Activated T-cell treated with anti-CD3 and anti-CD28 coated beads for 24 hours (primary cell): Measurements from ENCODE around the gene LRRTM4.

Experiments used
- DNase-seq: peaks from one replicate; pipeline ENCODE4 v3.0.0-alpha.2; 2020; ENCODE audit warnings: low read depth

Gene LRRTM4

DNA sequence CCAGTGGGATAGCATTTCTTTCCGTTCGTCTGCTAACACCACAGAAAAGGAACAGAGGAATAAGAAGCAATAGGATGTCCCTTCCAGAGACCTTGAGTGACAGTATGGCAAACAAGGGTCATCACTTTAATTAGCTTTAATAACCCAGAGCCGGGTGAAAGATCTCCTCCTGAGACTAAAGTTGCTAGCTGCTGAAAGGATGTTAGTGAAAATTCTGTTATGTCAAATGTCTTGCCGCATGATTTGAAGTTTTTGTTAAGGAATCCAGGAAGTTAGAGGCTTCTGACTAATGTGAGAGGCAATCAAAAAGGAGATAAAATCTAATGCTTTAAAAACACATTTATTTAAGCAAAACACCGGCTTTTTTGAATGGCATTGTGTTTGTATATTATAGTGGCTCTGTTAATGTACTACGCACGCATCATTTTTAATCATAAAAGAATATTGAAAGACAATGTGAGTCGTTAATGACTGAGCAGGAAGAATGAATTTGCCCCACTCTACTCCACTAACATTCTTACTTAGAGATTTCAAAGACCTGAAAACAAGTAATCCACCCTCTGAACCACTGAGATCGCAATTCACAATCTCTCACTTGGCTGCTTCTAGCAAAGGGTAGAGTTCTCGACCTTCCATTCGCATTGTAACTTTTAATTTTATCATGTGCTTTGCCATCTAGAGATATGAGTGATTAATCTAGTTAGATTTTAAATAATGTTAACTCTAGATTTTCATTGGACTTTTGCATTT, 536.6 kb downstream of the LRRTM4 start:
- DNase-seq, result no peak

DNA sequence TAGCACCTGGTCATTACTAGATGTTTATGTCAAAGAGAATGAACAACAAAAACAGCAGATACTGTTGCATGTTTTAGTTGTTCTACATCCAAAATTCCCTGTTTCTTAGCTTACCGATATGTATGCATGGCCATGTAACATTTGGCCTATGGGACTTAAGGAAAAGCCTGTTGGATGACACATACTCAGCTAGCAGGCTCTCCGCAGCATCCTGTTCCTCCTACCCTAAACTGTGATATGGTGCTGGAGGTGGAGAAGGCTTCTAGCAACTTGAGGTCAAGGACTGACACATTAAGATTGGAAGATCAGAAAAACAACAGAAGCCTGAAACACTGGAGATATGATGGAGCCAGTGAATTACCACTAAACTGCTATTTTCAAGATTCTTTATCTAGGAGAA, 537.8 kb downstream of the LRRTM4 start:
- DNase-seq, result no peak

DNA sequence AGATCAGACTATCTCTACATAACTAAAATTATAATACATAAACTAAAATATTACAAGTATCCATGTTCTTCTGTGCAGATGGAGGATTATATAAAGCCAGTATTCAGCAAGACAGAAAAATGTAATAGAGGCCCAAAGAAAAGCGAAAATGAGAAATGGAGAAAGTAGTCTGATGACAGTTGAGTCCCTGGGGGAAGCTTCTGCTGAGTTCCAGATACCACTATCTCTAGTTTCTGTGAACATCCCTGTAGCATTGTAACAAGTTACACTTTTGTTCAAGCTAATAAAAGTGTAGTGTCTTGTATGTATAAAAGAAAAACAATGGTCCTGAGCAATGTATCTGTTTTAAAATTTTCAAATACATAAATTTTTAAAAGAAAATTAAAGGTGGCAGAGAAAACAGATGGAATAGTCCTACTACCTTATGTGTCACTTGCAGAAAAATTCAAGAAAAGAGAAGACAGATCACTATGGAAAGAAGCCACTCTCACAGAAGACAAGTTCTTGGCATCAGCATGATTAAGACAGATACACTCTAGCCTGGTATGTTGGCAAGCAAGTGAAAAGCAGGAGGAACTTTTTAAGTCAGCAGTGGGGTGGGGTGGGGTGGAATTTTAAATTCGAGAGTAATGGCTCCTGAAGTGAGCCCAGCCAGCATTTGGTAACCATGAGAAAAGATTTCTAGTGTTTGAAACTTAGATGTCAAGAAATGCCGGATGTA, 541.9 kb downstream of the LRRTM4 start:
- DNase-seq, result no peak

DNA sequence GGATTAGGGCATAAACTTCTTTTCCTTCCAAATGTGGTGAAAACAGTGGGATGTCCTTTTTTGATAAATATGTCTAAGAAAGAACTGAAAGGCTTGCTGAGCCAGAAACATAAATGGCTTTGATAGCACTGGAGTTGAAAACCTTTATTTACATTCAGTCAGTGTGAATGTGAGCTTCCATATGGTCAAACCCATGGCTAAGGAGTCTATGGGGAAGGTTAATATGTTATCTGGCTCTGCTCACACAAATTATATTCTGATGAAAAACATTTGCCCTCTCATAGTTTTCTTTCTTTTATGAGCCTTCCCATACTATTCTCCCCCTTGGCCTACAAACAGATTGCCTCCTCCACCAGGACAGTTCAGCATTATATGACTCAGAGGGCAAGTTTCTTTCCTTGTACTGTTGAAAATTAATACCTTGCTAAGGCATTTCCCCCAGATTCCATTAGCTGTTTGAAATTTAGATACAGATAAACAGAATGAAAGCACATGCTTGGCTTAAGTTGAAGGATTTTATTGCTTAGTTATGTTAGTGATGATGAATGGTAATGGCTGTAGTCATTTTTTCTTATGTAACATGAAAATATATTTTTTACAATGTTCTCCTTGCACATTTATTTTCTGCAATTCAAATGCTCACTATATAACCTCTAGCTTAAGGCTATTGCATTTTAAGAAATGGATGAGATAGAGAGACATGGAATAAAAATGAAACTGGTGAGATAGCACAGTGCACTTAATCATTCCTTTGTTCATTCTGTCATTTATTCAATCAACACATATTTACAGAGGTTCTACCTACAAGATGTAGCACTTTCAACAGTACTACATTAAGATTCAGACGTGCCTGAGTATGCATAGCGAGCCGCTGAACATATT, 544.1 kb downstream of the LRRTM4 start:
- DNase-seq, result no peak

DNA sequence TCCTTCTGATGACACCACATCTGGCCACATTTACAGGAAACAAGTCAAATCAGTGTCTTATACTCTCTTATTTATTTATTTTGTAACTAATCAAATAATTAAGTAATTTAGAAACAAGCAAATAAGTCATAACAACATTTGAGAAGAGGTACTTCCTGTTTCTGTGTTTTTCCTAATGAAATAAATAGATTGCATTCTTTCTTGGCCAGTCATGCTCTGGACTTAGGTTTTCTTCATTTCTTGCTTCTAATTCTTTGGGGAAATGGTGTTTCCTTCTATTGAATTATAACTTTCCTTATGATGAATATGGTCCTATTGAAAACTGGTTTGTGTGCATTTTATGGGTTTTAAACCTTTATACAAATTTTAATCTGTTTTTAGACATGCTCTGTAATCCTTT, 546.4 kb downstream of the LRRTM4 start:
- DNase-seq, result no peak

DNA sequence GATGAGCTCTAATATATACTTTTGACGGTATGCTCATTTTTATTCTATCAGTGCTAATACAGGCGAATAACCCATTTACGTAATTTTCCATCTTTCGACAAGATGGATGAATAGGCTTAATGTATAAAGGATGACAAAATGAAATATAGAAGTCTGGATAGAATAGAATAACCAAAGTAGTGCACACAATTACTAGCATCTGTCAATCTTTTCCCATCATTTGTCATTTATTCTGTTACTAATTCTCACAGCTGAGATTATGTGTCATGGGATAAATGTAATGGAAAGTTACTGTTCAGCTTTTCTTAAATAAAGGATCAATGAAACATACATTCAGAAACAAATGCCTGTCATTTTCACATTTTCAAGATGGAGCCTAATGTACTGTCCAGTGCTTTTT, 548.6 kb downstream of the LRRTM4 start:
- no peak for DNase-seq

DNA sequence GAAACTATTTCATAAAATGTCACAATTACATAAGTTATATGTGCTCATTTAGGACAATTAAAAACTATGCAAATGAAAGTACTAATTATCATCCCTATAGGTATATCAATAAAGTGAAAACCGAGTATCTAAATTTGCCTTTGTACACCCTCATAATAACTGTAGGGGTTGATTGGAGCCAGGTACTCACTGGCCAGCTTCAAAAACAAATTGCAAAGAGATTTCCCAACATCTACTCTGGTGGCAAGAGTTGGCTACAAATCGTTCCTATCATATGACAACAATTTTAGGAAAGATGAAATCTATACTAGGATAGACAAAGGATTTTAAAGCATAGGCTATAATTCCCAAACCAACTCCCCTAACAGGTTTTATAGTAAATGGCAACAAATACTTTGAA, 556.4 kb downstream of the LRRTM4 start:
- DNase-seq, result no peak

DNA sequence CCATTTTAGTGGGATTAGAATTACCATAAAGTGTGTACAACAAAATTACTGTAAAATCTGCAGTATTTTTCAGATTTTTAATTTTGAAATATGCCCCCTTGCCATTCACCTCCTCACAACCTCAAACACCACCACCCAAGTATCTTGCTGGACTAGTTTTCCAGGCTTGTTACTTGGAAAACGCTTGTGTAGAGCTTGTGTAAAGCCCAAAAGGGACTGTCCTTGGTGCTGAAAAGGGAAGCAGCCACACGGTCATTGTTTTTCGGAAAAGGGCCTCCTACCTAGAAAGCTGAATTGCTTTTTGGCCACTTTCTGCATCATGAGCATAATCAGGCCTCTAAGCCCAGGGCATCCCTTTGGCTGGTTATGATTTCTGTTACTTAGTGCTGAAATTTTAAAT, 563.4 kb downstream of the LRRTM4 start:
- DNase-seq, result no peak

DNA sequence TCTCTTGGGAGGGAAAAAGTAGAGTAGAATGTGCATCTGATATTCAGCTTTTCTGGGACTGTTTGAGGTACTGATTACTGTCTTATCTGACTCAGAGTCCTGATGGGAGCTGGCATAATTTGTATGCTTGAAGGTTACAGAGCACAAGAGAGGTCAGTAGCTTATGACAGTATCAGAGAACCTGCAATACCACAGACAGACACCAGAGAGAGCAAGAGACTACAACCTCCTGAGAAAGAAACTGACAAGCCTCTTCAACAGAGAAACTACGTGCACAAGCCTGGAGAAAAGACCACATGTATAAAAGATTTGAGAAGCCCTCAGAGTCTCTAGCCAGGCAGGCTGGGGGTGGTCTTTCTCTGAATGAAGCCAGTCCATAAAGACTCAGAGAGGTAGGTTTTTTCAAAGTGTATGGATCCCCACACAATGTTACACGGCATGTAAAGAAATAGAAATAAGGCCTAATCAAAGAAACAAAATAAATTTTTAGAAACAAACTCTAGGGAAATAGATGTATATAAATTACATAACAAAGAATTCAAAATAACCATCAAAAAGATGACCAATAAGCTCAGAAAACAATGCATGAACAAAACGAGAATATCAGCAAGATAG, 568.3 kb downstream of the LRRTM4 start:
- DNase-seq, result no peak

DNA sequence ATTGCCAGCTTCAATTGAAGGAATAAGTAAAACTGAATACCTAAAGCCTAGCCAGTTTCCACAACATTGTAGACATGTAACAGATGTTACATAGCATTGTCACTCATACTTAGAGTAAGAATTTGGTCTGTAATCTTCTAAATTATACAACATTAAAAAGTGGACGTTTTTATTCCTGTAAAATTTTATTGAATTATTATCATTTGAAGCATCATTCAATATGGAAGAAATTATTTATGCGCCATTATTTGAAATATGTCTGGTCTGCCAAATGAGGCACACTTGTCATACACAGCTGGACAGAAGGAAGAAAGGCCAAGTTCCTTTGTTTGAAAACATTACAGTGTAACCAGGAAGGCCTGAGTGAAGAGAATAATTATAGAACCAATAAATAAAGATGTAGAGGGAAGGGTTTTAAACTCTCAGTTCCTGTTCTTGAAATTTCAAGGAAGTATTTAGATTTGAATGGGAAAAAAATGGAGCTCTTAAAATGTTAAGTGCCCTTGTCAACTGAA, 575.5 kb downstream of the LRRTM4 start:
- DNase-seq, result no peak

DNA sequence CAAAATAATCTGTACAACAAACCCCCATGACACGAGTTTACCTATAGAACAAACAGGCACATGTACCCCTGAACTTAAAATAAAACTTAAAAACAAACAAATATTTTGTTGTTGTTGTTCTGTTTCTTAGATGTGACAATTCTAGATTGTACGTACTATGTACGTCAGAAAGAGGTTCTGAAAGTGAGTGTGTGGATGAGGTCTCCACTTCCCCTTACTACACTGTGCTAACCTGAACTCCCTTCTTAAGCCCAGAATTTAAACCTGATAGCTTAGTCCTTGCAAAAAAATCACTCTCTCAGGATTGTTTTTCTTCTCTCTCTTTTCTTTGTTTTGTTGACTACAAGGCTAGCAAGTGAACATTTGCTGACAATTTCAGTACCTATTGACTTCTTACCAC, 581.6 kb downstream of the LRRTM4 start:
- DNase-seq, result no peak

DNA sequence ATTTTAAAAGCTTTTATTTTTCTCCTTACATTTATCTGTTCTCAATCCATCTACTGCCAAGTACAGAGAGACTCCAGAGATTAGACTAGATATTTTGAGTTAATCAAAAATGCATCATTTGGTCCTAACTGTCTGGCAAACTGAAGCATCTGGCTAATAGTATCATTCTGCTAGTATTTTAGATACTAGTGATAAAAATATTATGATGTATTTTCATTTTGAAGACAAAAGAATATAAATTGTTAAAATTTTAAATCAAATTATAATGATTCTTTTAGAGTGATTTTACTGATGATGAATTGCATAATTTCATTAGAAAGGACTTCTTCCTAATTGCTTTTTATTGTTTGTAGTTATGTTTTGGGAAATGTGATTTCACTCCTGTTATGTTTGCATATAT, 584.0 kb downstream of the LRRTM4 start:
- DNase-seq, result no peak

DNA sequence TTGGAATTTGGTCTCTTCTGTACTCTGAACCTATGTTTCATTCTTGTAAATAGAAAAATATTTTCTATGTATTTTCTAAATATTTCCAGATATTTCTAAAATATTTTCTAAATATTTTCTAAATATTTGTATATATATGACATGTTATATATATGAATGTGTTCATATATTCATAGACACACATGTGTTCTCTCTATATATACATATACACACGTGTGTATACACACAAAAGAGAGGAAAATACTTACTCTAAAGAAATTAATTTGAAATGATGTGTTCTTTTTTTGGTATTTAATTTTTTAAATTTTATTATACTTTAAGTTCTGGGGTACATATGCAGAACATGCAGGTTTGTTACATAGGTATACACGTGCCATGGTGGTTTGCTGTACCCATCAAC, 589.6 kb downstream of the LRRTM4 start:
- DNase-seq, result no peak

DNA sequence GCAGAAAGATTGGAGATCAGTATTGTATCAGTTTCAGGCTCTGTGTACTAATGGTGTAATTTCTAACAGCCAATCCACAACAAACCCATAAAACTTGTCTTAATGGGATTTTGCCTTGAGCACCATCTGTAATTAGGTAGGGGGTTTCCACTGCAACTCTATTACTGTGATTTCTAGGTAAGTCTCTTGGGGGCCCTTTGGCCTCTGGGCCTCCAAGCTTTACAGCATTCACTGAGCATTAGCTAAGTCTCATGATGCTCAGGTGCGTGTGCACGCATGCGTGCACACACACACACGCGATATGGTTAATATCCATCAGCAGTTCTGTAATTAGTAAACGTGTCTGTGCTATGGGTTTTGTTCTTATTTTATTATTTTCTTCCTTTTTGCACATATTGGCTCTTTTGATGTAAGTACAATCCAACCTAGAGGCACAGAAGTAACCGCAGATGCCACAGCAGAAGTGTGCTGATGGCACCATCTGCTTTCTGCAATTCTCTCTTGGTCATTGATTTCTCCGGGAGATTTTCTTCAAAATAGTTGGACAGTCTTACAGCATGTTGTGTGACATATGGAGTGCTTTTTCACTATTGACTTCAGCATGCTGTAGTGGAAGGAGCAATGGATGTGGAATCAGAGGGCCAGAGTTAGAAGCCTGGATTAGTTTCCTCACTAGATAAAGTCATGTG, 592.0 kb downstream of the LRRTM4 start:
- no peak for DNase-seq

DNA sequence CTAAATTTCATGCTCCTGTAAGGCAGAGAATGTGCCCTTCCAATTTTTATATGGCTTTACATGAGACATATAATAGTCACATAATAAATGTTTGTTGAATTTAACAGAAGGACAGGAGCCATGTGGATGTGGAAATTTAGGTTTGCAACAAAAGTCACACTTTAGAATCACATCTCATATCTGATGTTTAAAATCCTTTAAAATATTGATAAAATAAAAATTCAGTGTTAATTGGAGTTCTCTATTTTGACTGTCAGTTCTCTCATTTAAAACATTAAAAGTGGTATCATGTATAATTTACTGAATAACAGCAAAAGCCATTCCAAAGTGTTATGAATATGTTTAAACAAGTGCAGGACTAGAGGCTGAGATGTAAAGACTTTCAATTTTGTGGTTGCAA, 594.1 kb downstream of the LRRTM4 start:
- no peak for DNase-seq

DNA sequence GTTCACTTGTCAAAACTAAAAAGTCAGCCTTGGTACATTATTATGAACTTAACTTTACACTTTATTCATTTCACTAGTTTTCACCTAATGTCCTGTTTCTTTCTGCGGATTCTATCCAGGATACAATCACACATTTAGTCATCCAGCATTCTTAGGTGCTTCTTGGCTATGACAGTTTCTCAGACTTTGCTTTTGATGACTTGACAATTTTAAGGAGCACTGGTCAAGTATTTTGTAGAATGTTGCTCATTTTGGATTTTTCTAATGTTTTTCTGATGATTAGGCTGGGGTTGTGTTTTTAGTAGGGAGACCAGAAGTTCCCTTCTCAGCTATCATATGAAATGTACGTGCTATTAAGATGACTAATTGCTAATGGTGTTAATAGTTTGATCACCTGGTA, 601.2 kb downstream of the LRRTM4 start:
- DNase-seq, result no peak

DNA sequence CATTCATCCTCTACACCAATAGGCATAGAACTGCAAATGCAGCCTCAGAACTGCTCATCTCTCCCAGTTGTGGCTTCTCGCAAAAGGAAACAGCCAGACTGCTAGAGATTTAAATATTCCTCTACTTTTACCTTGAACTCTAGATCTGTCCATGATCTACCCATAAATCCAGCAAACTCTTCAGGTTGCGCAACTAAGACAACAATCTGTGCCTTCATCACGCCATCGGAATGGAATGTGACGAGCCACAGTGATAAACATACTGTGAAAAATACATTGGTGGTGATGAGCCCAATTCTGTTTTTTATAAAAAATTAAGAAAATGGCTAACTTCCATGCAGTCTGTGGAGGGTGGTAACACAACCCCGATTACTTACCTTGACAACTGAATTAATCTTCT, 626.7 kb downstream of the LRRTM4 start:
- no peak for DNase-seq

DNA sequence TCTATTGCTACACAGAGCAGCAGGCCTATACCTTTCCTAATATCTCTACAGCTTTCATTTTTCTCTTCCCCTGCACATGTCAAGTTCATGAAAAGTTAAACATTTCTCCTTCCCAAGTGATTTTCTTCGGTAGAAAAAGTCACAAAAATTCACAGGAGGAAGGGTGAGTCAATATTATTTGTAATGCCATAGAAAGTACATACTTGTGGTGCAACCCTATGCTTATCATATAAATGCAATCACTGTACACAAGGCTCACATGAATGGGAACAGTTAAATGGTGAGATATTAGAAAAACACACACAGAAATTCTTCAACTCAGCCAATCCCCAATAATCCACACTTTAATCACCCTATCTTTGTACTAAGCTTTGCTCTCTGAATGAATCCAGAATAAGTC, 651.6 kb downstream of the LRRTM4 start:
- no peak for DNase-seq

DNA sequence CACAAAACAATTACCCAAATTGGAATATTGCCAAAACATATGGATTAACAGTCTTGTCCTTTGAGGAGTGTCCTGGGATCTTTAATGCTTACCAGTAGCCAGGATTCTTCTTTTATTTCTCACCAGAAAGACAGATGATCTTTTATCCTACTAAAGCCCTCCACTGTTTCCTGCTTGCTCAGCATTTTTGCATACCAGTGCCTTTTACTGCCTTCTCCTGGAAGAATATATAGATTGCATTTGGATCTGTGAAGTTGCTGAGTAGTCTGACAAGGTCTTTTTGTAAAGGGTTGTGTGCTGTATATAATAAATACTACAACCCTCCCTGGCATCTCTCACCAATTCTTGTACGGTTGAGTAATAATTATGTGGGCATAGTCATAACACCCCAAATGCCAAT, 652.2 kb downstream of the LRRTM4 start:
- no peak for DNase-seq

DNA sequence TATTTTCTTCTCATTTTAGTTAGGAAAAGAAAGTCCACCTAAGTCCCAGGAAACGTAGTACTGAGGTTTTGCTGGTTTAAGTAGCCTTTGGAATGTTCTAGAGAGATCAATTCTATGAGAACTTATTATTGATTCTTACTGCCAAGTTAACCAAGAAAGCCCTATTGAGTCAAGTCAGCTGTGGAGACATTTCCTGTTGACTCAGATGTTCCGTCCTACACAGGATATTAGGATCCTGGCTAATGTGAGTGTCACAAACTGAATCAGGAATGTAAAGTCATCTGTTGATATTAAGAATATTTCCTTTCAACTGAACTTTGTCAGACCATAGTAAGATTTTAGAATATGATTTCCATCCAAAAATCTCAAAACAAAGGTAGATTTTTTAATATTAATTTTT, 654.3 kb downstream of the LRRTM4 start:
- no peak for DNase-seq

DNA sequence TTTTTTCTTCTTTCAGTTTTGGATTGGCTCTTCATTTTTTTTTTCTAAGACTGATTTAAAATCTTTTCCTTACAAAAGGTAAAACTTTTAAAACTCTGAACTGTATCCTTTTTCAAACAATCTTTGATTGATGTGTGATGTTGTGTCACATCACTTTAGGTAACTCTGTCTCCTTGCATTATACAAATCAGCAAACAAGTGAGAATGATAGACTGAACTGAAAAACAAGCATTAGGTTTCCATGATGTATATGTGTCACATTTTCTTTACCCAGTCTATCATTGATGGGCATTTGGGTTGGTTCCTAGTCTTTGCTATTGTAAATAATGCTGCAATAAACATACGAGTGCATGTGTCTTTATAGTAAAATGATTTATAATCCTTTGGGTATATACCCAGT, 655.7 kb downstream of the LRRTM4 start:
- no peak for DNase-seq

DNA sequence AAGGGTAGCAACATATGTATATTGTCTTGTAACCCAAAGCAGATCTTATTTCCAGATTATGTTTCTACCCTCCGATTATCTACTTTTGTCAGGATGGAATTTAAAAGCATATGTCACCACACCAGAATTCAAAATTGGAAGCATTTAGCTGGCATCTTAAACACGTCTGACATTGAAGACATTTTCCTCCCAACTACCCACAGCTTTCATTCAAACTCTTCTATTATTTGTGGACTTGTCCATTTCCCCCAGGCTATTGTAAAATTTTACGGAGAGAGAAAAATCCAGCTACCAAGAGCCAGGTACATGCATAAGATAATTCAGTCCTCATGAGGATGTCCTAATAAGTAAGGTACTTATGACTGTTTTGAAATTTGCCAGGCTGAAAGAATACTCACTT, 659.3 kb downstream of the LRRTM4 start:
- no peak for DNase-seq
